Measurements from ENCODE around the gene GZMM. TPM values are rescaled to one million over a fixed set of nuclear protein-coding genes. Genes with fewer than 3 reads are reported as not detected.

GZMM gene
- total and polyA plus RNA-seq, 8 donors = 0.28 to 0.38 (median 0.34) TPM; not detected in 2

GRCh38 chr19:572140-572742 is 28.4 kb downstream of the GZMM start, which contains the start of gene BSG:
BSG (plus strand) TSS chr19:572596; CDS start chr19:572635, 39 bp downstream.
- peak within 1 kb of the TSS; percentile 64 to 99 (median 93) for H3K4me3 ChIP-seq
- H3K4me1 ChIP-seq = peaks cover 14 to 19% (median 17%) of the 10 kb centered on the region in 3 donors
- peak; percentile 81 to 90 (median 90) for ATAC-seq
- no peaks in the 10 kb centered on the region for H3K36me3 ChIP-seq
- H3K9me3 ChIP-seq = no peaks in the 10 kb centered on the region
- 0 to 1% methylated on average over 58 to 79 of the region's 79 CpGs for WGBS, 2 donors
- H3K27me3 ChIP-seq = no peaks in the 10 kb centered on the region
- intact Hi-C loops (cut with DNase I) = no loop called here
- TF ChIP-seq CTCF (IDR thresholded peaks at IDR 0.05) = no peak
- peak within 1 kb of the TSS; percentile 69 to 88 (median 82) for H3K27ac ChIP-seq
- peak; percentile 98 to 99 (median 98) for DNase-seq
- no peak for FAIRE-seq

DNA sequence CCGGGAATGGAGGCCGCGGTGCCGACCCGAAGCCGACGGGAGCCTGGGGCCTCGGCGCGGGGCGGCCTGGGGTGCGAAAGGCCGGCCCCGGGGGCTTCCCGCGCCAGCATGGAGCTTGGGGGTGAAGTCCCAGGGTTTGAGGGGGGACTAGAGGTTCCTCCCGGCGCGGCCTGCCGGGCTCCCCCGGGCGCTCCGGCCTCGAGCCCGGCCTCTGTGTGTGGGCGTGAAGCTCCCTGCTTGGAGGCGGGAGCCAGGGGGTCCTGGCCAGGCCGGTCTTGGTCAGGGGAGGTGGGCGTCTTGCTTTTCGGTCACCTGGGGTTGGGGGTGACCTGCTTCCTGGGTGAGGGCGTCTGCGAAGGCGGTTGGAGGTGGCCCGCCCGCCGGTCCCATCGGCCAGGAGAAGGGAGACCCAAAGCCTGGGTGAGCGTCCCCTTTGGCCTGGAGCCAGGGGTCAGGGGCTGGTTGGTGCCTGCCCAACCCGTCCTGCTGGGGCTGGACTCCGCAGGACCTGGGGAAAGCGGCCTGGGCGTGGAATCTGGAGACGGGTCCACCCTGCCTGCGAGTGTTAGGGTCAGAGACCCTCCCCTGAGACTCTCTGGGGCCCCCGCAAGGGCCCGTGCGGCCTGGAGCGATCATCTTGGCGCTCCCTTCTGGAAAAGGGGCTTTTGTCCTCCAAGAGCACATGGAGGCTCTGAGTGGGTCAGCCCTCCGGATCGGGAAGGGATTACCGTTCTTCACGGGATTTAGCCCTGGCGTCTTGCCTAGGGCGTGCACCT is 29.1 kb downstream of the GZMM start:
- H3K4me1 ChIP-seq = peaks cover 14 to 19% (median 17%) of the 10 kb centered on the region in 3 donors
- intact Hi-C loops (cut with DNase I) = no loop called here
- H3K36me3 ChIP-seq = no peaks in the 10 kb centered on the region
- no peaks in the 10 kb centered on the region for H3K27me3 ChIP-seq
- FAIRE-seq = no peak
- no peak for TF ChIP-seq CTCF (IDR thresholded peaks at IDR 0.05)
- peak overlapping the region; percentile 49 to 88 (median 72) for H3K27ac ChIP-seq
- WGBS, 2 donors = 1% methylated on average over 50 to 55 of the region's 55 CpGs
- peak overlapping the region; percentile 64 to 99 (median 93) for H3K4me3 ChIP-seq
- ATAC-seq = peak; percentile 1 to 24 (median 8)
- peak; percentile 44 to 91 (median 74) for DNase-seq
- H3K9me3 ChIP-seq = no peaks in the 10 kb centered on the region

DNA sequence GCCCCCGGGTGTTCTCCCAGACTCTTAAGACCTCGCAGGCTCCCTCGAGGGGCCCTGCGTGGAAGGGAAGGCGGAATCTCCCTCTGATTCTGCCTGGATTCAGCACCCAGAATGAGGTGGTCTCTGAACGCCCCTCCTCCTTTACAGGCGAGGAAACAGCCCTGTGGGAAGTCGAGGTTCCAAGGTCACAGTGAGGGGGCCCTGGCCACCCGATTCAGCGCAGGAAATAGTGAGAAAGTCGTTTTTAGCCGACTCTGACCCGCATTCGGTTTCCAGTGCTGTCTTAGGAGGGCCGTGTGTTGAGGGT is 29.6 kb downstream of the GZMM start:
- peaks cover 14 to 19% (median 17%) of the 10 kb centered on the region in 3 donors for H3K4me1 ChIP-seq
- H3K27me3 ChIP-seq = no peaks in the 10 kb centered on the region
- FAIRE-seq (no peak), ATAC-seq (no peak), DNase-seq (no peak)
- H3K27ac ChIP-seq = no peak overlapping the region
- intact Hi-C loops (cut with DNase I) = no loop called here
- H3K36me3 ChIP-seq = no peaks in the 10 kb centered on the region
- peak overlapping the region; percentile 64 to 99 (median 93) for H3K4me3 ChIP-seq
- no peak for TF ChIP-seq CTCF (IDR thresholded peaks at IDR 0.05)
- 5 to 8% methylated on average over 15 of the region's 15 CpGs for WGBS, 2 donors
- H3K9me3 ChIP-seq = no peaks in the 10 kb centered on the region

DNA sequence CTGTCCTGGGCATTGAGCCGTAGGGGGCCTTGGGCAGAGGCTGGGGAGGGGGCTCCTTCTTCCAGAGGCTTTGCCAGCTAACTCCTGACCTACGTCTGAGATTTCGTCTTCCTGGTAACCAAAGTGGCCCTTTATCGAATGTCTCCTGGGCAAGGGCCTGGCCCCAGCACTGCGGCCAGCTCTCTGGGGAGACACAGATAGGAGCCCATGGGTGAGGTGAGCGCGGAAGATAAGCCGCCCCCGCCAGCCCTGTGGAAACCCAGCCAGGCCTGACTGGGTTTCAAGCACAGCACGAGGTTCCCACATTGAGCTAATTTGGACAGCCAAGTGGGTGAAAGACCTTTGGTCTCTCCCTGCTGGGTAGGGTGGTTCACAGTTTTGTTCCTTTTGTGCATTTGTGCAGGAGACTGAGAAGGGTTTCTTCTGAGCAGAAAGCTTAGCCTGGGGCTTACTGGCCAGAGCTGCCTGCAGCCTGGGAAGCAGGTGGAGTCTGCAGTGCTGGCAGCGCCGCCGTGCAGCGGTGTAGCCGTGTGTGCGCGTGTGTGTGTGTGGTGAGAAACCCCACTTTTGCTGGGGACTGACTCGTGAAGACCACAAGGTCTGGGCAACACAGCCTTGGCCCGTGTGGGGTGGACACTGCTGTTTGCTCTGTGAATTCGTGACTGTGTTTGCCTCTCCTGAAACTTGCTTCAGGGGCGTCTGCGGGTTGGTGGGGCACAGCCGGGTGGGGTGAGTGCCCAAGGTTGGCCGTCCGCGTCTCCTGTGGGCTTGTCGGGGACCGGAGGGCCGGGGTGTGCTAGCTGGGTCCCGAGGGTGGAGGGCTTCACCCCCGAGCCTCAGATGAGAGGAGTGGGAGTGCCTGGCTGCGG is 31.0 kb downstream of the GZMM start:
- intact Hi-C loops (cut with DNase I) = no loop called here
- H3K4me1 ChIP-seq = peaks cover 14 to 19% (median 17%) of the 10 kb centered on the region in 3 donors

More for the DNA sequence above, 31.0 kb downstream of the GZMM start:
- FAIRE-seq = no peak
- no peaks in the 10 kb centered on the region for H3K36me3 ChIP-seq
- peak in 3 of 6 donors; percentile 30 to 77 (median 51) for DNase-seq
- peak in 3 of 4 donors; percentile 13 to 39 (median 13) for ATAC-seq
- H3K9me3 ChIP-seq = no peaks in the 10 kb centered on the region
- H3K27me3 ChIP-seq = no peaks in the 10 kb centered on the region
- no peak for TF ChIP-seq CTCF (IDR thresholded peaks at IDR 0.05)
- WGBS, 2 donors = 12 to 13% methylated on average over 31 to 32 of the region's 32 CpGs
- peak overlapping the region in 2 of 4 donors; percentile 23 to 25 for H3K4me3 ChIP-seq
- peak overlapping the region in 3 of 4 donors; percentile 6 to 20 (median 15) for H3K27ac ChIP-seq
